GM18867 (cell line): ENCODE measurements around the gene MTG1.

Experiments
- ATAC-seq: cut with Tn5 transposase; IDR thresholded peaks from one replicate; pipeline ENCODE4 v1.9.1; 2021; ENCODE audit warnings: mild to moderate bottlenecking, moderate library complexity; ENCODE audit not compliant: unreplicated experiment

MTG1 gene

GRCh38 chr10:133394064-133394663, at the start of gene MTG1:
TSS of gene MTG1 (plus strand) at chr10:133394157. CDS start at chr10:133394221, 64 bp downstream.
- ATAC-seq = peak; percentile 74

GRCh38 chr10:133344236-133344635, 49.7 kb upstream of the MTG1 start:
- no peak for ATAC-seq

GRCh38 chr10:133346413-133346812, 47.5 kb upstream of the MTG1 start:
- ATAC-seq = no peak

- no peak for ATAC-seq
Observed at GRCh38 chr10:133347710-133348517, 46.0 kb upstream of the MTG1 start.

DNA sequence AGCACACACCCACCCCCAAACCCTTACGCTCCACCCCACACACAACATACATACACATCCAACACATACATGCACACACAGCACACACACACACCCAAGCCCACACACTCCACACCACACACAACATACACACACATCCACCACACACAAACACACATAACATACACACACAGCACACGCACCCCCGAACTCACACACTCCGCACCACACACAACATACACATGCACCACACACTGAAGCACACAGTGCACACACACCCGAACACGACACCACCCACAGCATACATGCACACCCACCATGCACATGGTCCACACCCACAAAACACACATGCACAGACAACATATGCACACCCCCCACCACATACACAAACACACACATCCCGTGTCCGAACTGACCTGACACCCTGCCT, 44.8 kb upstream of the MTG1 start:
- ATAC-seq = no peak

DNA sequence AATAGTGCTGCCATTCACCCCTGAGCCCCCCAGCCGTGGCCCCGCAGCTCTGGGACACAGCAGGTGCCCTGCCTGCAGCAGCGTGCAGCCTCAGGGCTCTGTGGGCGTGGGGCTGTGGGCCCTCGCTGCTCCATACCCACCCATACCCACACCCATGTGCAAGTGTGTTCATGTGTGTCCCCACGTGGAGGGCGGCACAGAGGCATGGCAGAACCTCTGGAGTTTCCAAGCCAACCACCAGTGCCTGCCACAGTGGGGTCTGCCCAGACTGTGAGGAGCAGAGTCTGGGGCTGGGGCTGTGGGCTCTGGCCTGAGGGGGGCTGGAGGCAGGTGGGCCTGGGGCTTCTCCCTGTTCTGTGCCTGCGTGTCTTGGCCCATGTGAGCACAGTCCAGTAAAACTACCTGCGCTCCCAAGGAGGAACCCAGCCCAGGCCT, 44.4 kb upstream of the MTG1 start:
- no peak for ATAC-seq

- no peak for ATAC-seq
Observed at GRCh38 chr10:133350283-133350949, 43.5 kb upstream of the MTG1 start.

- no peak for ATAC-seq
Observed at GRCh38 chr10:133350950-133351329, 43.0 kb upstream of the MTG1 start.

DNA sequence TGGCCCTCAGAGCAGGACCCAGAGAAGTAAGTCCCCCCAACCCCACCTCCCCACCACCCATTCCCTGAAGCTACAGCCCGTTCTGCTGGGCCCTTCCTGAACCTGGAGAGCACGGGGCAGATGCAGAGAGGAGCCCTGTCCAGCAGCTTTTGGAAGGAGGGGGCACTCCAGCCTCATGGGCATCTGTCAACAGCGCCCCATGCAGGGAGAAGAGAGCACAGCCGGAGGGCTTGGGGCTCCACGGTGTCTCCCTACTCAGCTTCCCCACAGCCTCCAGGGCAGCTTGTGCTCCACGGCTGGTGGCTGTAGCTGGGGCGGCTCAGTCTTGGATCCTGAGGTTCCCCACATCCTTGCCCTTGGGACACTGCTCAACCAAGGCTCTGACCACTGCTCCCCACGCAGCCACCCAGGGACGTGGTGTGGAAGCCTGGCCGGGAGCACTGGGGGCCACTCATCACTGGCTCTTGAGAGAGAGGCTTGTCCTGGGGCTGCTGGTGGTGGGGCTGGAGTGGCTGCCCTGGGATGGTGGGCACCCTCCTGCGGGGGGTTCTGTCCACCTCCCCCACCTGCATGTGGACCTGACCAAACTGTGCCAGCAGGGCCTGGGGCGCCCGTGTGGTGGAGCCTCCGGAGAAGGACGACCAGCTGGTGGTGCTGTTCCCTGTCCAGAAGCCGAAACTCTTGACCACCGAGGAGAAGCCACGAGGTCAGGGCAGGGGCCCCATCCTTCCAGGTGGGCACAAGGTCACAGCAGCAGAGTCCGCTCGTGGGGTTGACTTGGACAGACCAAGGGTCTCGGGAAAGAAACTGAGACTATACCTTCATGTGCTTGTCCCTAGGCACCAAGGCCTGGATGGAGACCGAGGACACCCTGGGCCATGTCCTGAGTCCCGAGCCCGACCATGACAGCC, 42.3 kb upstream of the MTG1 start:
- ATAC-seq = no peak

DNA sequence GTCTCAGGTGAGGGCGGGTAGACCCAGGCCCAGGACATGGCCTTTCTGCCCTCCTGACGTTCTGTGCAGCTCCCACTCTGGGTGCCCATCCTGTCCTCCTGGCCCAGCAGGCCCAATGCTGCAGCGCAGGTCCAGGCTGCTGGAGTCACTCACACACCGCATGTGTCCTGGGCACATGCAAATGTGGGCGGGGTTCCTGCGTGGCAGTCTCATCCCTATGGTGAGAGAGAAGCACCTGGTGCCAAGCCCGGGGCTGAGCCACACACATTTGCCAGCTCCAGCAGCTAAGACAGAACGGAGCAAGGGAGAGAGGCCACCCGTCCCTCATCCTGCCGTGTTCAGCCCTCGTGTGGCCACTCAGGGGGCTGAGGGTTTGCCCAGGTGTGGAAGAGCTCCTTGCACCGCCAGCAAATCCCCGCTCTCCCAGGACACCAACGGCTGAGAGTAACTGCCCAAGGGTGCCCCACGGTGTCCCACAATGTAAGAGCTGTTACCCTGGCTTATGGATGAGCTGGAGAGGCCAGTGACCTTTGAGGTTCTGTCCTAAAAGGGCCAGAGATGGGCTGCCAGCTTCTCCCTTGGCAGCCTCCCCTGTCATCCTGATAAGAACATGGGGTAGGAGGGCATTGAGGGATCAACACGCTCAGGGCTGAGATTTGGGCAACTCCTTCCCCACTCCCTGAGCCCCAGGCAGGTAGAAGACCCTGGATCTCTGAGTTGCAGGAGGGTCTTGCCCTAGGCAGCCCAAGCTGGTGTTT, 40.6 kb upstream of the MTG1 start:
- no peak for ATAC-seq

- no peak for ATAC-seq
Observed at GRCh38 chr10:133353988-133354605, 39.9 kb upstream of the MTG1 start.

DNA sequence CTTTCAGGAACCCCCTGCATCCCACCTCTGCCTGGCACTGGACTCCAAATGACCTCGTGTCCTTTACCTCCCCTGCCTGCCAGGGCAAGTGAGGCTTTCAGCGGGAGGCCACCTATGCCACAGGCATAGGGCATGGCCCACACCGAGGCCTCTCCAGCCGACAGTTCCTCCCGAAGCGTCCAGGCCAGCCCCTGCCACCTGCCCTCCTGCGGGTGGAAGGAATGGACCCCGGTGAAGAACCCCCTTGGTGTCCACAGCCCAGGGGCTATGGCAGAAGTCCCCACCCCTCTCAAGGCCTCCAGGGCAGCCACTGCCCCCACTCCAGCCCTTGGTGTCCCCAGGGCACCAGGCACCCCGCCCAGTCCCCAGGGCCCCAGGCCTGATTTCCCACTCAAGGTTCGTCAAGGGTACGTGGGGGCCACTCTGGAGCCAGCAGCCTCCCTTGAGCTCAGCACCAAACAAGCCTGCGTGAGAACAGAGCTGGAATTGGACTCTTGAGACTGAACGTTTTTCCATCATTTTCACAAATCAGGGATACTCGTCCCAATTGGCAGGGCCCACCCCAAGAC, 39.2 kb upstream of the MTG1 start:
- ATAC-seq = no peak

GRCh38 chr10:133355266-133355665, 38.7 kb upstream of the MTG1 start:
- ATAC-seq = no peak

DNA sequence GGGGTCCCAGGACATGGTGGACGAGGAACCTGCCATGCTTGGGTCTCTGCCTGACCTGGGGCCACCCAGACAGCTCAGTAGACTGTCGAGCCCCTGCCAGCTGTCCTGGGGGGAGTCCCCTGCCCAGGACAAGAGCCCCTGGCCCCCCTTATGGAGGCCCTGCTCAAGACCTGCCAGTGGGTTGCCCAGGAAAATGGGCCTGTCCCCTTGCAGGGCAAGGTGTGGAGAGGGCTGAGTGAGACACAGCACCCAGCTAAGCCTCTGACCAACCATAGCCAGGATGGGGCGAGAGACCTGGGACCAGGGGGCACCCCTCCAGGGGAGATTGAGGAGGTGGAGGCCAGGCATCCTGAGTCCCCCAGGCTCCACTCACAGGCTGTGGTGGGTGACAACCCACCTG, 38.0 kb upstream of the MTG1 start:
- no peak for ATAC-seq

GRCh38 chr10:133356549-133357284, 37.2 kb upstream of the MTG1 start:
- no peak for ATAC-seq

DNA sequence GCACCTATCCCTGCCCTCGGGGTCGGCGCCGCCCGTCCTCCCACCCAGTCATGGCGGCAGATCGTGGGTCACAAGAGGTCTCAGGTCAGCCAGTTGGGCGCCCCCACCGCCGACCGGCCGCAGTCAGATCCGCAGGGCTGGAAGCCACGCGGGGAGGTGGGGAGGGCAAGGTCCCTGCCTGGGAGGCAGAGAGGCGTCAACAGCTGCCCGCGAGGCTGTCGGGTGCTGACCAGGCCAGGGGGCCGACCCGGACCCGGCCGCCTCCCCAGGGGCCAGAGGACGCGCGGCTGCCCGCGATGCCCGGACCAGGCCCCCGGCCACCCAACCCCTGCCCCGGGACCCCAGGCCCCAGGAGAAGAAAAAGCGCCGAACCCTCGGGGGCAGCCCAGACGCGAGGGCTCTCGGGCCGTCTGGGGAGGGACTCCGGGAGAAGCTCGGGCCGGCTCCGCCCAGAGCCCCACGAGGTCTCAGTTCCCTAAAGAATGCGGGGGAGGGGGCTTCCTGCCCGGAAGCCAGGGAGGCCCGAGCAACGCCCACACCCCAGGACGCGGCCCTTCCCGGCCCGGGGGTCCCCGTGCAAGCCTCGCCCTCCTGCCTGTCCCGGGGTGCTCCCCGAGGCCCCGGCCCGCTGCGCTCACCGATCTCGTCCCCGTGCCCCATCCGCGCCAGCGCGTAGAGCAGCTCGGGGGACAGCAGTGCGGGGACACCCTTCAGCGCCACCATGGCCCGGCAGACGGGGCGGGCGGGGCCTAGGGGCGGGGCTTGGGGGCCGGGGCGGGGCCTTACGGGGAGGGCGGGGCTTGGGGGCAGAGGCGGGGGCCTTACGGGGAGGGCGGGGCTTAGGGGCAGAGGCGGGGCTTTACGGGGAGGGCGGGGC, 36.4 kb upstream of the MTG1 start, which contains the start of gene FUOM:
Gene FUOM (minus strand): TSS at position 735 of the 877 bp plus-strand sequence. CDS start 12 bp downstream, at position 723.
- peak; percentile 72 for ATAC-seq

- no peak for ATAC-seq
Observed at GRCh38 chr10:133358162-133358924, 35.6 kb upstream of the MTG1 start.
